ENCODE data around the gene ABHD2.
"Not testable (repeated sequence)": the region's sequence is repeated elsewhere in the genome, so short reads cannot be mapped to it uniquely, and the experiment has no call there.

ABHD2 gene

GRCh38 chr15:89101302-89102193, 13.3 kb downstream of the ABHD2 start:
- peak; percentile 87 for DNase-seq

- DNase-seq = no peak
Observed at GRCh38 chr15:89103481-89104171, 15.4 kb downstream of the ABHD2 start.

DNA sequence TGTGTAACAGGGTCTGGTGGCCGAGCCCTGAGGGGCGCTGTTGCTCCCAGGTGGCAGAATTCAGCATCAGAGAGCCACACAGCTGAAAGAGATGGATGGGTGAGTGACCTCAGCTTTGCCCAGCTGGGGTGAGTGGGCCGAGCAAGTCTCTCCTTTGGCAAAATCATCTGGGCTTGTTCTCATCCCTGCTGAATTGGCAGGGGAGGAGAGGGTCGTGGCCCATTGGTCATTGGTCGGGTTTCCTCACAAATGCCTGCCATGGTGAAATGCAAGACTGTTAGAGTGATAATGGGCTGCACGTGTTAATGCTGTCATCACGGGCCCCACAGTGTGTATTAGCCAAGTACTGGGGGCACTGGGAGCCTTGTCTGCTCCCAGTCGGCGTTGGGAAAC, 15.9 kb downstream of the ABHD2 start:
- DNase-seq = no peak

GRCh38 chr15:89105147-89105546, 16.9 kb downstream of the ABHD2 start:
- DNase-seq = no peak

GRCh38 chr15:89106200-89106599, 17.9 kb downstream of the ABHD2 start:
- no peak for DNase-seq

DNA sequence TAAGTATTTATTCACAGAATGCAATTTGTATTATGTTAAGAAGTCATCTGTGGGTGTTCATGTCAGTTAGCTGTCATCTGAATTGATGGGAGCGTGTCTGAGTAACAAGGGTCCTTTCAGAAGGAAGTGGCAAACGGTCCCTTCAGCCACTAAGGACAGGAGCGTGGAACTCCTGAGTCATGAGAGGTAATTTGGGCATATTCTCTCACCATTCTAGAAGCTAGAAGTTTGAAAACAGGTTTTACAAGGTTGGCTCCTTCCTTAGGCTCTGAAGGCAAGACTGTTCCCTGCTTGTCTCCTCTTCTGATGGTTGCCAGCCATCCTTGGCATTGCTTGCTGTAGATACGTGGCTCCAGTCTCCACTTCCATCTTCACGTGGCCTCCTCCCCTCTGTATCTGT, 19.7 kb downstream of the ABHD2 start:
- no peak for DNase-seq

DNA sequence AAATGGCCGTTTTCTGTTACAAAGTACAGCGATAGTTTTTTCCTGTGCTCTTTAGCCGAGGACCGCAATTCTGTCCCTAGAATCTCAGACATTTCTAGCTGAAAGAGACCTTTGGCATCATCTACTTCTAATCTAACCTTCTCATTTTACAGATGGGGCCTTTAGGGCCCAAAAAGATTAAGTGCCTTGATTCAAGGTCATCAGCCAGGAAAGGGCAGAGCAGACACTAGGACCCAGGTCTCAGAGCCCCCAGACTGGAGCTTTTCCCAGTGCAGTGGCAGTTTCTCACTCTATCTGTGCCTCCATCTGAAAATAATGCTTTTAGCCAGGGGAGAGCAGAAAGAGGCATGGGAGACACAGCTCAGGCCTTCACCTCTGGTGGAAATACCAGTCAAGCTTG, 20.6 kb downstream of the ABHD2 start:
- no peak for DNase-seq

- DNase-seq = no peak
Observed at GRCh38 chr15:89109238-89109637, 21.0 kb downstream of the ABHD2 start.

DNA sequence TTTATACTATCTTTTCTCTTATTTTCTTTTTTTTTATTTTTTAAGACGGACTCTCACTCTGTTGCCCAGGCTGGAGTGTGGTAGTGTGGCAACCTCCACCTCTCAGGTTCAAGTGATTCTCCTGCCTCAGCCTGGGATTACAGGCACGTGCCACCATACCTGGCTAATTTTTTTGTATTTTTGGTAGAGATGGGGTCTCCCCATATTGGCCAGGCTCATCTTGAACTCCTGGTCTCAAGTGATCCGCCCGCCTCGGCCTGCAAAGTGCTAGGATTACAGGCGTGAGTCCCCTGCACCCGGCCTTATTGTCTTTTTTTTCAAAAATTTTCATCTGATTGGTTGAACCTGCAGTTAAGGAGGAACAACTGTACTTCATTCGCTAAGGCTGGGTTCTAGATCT, 21.8 kb downstream of the ABHD2 start:
- DNase-seq = no peak

GRCh38 chr15:89111352-89111751, 23.1 kb downstream of the ABHD2 start:
- DNase-seq = no peak

DNA sequence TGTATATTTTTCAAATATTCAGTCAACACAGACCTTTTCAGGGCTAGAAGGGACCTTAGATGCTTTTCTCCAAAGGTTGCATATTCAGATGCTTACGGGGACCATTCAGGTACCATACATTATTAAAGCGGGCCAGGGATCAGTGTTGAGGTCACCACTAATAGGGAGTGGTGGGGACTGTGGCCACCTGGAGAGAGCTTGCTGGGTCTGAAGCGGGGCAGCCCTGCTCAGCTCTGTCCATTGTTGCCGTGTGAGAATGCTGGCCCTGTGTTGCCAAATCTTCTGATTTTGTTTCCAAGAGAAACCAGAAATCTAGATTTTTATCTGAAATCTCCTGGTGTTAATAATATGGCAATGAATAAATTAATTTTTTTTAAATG, 23.7 kb downstream of the ABHD2 start:
- no peak for DNase-seq

GRCh38 chr15:89112341-89112971, 24.2 kb downstream of the ABHD2 start:
- no peak for DNase-seq

GRCh38 chr15:89113296-89114024, 25.2 kb downstream of the ABHD2 start:
- DNase-seq = no peak

DNA sequence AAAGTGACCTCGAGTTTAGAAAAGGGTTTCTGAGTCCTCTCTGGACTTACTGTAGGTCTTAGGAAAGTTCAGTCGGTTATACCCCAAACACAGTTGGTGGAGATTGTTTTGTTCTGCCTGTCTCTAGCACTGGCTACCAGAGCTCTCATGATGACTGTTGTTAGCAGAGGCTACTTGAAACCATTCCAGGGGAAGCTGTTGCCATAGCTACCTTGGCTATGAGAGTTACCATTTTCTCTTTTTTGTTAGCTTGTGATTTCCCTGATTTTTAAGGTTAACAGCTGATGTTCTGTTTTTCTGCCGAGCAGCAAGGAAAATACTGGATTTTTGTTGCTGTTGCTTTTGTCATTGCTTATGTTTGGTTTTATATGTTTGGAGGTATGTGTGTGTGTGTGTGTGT, 26.7 kb downstream of the ABHD2 start:
- DNase-seq = no peak

GRCh38 chr15:89115547-89115946, 27.3 kb downstream of the ABHD2 start:
- DNase-seq = no peak

DNA sequence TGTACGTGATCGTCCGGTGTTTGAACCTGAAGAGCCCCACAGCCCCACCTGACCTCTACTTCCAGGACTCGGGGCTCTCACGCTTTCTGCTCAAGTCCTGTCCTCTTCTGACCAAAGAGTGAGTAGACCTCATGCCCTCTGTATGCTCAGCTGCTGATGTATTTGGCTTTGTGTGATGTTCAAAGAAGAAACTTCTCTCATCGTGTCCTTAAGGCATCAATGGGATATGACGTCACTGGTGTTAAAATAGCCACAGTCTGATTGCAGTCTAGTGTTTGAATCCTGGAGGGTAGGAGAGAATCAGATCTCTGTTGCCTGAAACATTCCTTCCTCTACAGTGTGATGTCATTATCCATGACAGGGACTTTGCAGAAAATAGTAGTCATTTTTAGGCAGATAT, 28.1 kb downstream of the ABHD2 start:
- no peak for DNase-seq

DNA sequence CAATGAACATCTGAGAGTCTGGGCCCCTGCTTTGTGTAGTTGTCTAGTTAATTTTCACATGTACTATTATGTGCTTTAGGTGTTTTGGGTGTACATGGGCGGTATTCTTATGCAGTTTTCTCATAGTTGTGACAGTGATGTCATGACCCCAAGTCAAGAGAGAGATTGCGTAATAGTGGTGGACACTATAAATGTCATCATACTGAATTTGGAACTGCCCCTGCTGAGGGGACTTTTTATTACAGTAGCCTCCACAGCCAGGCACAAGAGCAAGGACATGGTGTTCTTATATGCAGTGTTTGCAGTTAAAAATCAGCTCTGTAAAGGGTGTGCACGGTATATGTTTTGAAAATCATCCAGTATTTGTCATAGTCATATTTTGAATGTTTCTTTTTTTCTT, 29.5 kb downstream of the ABHD2 start:
- DNase-seq = no peak

DNA sequence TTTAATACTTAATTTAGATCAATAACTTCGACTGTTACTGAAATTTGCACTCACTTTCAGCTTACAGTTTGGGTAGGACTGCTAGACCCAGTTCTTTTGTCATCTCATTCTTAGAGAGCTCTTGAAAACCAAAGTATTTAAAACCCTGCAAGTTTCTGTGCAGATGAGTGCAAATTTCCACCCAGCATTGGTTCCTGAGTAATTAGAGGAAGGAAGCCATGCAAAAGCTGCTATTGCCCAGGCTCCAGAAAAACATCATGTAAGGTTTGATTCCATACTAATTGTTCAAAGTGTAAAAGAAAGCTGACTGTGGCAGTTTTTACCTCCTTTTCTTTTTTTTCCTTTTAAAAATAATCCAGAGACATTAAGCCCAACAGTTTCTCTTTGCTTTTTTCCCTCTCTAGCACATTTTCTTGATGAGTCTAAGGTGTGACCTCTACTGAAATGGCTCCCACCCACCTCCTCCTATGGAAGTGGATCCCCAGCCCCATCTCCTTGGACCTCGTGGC, 30.3 kb downstream of the ABHD2 start:
- DNase-seq = no peak

DNA sequence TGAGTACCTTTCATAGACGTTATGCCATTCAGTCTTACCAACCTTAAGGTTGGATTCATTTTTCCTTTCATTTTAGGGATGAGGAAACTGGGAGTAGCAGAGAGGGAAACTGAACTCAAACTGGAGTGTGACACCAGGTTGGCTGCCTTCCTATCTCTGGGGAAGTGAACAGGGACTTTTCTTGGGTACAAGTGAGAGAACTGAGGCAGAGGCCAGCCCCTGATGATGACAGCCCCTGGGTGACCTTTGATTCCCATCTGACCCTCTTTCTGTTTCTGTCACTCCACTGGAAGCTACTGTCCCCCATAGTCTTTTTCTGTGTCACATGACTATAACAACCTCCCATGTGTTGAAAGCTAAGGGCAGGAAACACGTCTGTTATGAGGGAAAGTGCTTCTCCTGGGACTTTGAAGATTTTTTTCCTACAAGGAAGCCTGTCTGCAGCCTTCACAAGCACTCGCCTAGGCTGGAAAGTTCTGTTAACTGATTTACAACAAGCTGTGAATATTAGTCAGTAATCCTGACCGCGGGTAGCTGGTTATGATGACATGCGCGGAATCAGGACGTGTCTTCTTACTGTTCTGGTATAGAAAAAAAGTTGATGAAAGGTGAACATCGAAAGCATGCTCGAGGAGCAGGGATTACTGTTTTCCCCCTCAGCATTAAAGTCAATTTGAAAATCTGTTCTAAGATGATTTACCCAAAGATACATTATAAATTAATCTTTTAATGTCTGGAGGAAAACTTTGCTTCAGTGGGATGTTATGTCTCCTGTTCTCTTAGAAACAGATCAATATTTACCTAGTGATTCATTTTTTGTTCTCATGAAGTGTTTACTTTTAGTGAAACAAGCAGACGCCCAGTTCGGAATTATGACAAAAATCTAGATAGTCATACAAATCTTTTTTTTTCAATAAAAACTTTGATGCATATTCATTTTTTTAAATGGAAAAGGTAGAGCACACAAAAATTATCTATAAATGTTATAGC, 31.5 kb downstream of the ABHD2 start:
- no peak for DNase-seq

- not testable (repeated sequence) for DNase-seq
Observed at GRCh38 chr15:89120479-89121000, 32.3 kb downstream of the ABHD2 start.

GRCh38 chr15:89121414-89121813, 33.2 kb downstream of the ABHD2 start:
- DNase-seq = no peak
